Mucosa of rectum (tissue), 2 donors: ENCODE data around the gene RETREG3.
"Not testable (repeated sequence)": the region's sequence is repeated elsewhere in the genome, so short reads cannot be mapped to it uniquely, and the experiment has no call there.

Experiments used
- H3K27ac ChIP-seq, 2 donors: one replicate each; pipeline ENCODE4 v1.7.0; 2013; ENCODE audit warnings: inconsistent platforms in 2 of 2, low read depth in 2 of 2, low read length in 2 of 2
- H3K27me3 ChIP-seq, 2 donors: one replicate each; pipeline ENCODE4 v1.7.0; 2013; ENCODE audit warnings: low read length in 2 of 2; ENCODE audit not compliant: control insufficient read depth in 2 of 2, insufficient read depth in 2 of 2
- H3K36me3 ChIP-seq, 2 donors: one replicate each; pipeline ENCODE4 v1.7.0; 2013; ENCODE audit warnings: low read length in 2 of 2; ENCODE audit not compliant: control insufficient read depth in 2 of 2, insufficient read depth in 2 of 2
- H3K4me1 ChIP-seq, 2 donors: one replicate each; pipeline ENCODE4 v1.7.0; 2013; ENCODE audit warnings: low read length in 2 of 2, mild to moderate bottlenecking in 1 of 2; ENCODE audit not compliant: control insufficient read depth in 2 of 2, insufficient read depth in 2 of 2
- H3K4me3 ChIP-seq, 2 donors: one replicate each; pipeline ENCODE4 v1.7.0; 2013; ENCODE audit warnings: low read length in 2 of 2
- H3K9ac ChIP-seq, 2 donors: one replicate each; pipeline ENCODE4 v1.7.0; 2013; ENCODE audit warnings: low read length in 2 of 2, low read depth in 1 of 2, mild to moderate bottlenecking in 1 of 2
- H3K9me3 ChIP-seq, 2 donors: one replicate each; pipeline ENCODE4 v1.7.0; 2013; ENCODE audit warnings: low read length in 2 of 2; ENCODE audit not compliant: control insufficient read depth in 2 of 2
- donor health status: healthy.
- donor health status: Normal muscosa, but diverticular disease.

The RETREG3 gene

GRCh38 chr17:42563543-42563942 is 45.6 kb downstream of the RETREG3 start:
- Histone ChIP-seq H3K4me3 (peak overlapping the region; percentile 69 to 97), H3K9me3 (no peaks in the 10 kb centered on the region), H3K9ac (peak overlapping the region in 1 of 2 donors; percentile 72), H3K36me3 (peaks cover 24 to 30% of the 10 kb centered on the region in 2 donors), H3K27me3 (no peaks in the 10 kb centered on the region), H3K27ac (no peak overlapping the region), H3K4me1 (peaks cover 38 to 50% of the 10 kb centered on the region in 2 donors)

GRCh38 chr17:42563143-42563509 is 46.0 kb downstream of the RETREG3 start:
- Histone ChIP-seq H3K36me3 (peaks cover 22 to 27% of the 10 kb centered on the region in 2 donors), H3K9ac (peak overlapping the region; percentile 72 to 92), H3K4me1 (peaks cover 35 to 46% of the 10 kb centered on the region in 2 donors), H3K27me3 (no peaks in the 10 kb centered on the region), H3K27ac (peak overlapping the region in 1 of 2 donors; percentile 79), H3K9me3 (no peaks in the 10 kb centered on the region), H3K4me3 (peak overlapping the region; percentile 69 to 97)

GRCh38 chr17:42562388-42563142 is 46.6 kb downstream of the RETREG3 start:
- Histone ChIP-seq H3K4me3 (peak overlapping the region; percentile 69 to 97), H3K9me3 (no peaks in the 10 kb centered on the region), H3K9ac (peak overlapping the region; percentile 72 to 92), H3K4me1 (peaks cover 31 to 43% of the 10 kb centered on the region in 2 donors), H3K27ac (peak overlapping the region; percentile 79 to 80), H3K27me3 (no peaks in the 10 kb centered on the region), H3K36me3 (peaks cover 22 to 27% of the 10 kb centered on the region in 2 donors)

- H3K4me3 ChIP-seq = peak within 1 kb of the TSS; percentile 69 to 97
- H3K27me3 ChIP-seq = no peaks in the 10 kb centered on the region
- peak within 1 kb of the TSS; percentile 72 to 92 for H3K9ac ChIP-seq
- peak within 1 kb of the TSS; percentile 79 to 80 for H3K27ac ChIP-seq
- no peaks in the 10 kb centered on the region for H3K9me3 ChIP-seq
- peaks cover 22 to 27% of the 10 kb centered on the region in 2 donors for H3K36me3 ChIP-seq
- peaks cover 31 to 41% of the 10 kb centered on the region in 2 donors for H3K4me1 ChIP-seq
These were observed 47.2 kb downstream of the RETREG3 start, which contains the start of gene COASY for GRCh38 chr17:42561897-42562387. Gene COASY, plus strand, starts transcription at chr17:42562148. Its CDS starts 475 bp downstream, at chr17:42562623.

- H3K4me1 ChIP-seq = peaks cover 26 to 36% of the 10 kb centered on the region in 2 donors
- H3K4me3 ChIP-seq = no peak overlapping the region
- peaks cover 13 to 17% of the 10 kb centered on the region in 2 donors for H3K36me3 ChIP-seq
- H3K9ac ChIP-seq = no peak overlapping the region
- no peaks in the 10 kb centered on the region for H3K9me3 ChIP-seq
- H3K27ac ChIP-seq = no peak overlapping the region
- no peaks in the 10 kb centered on the region for H3K27me3 ChIP-seq
These were observed 48.9 kb downstream of the RETREG3 start for GRCh38 chr17:42560246-42560645.

GRCh38 chr17:42559075-42559474 is 50.1 kb downstream of the RETREG3 start:
- Histone ChIP-seq H3K4me1 (peaks cover 26 to 37% of the 10 kb centered on the region in 2 donors), H3K27ac (peak overlapping the region; percentile 38 to 42), H3K4me3 (no peak overlapping the region)

GRCh38 chr17:42555961-42556617 is 53.1 kb downstream of the RETREG3 start:
- not testable (repeated sequence) for H3K9ac ChIP-seq, H3K36me3 ChIP-seq, H3K4me3 ChIP-seq, H3K27ac ChIP-seq, H3K9me3 ChIP-seq, H3K27me3 ChIP-seq
- peaks cover 9 to 19% of the 10 kb centered on the region in 2 donors for H3K4me1 ChIP-seq

More at GRCh38 chr17:42559075-42559474, 50.1 kb downstream of the RETREG3 start:
- no peaks in the 10 kb centered on the region for H3K9me3 ChIP-seq
- H3K9ac ChIP-seq = peak overlapping the region in 1 of 2 donors; percentile 33
- H3K27me3 ChIP-seq = no peaks in the 10 kb centered on the region
- peaks cover under 1 to 5% of the 10 kb centered on the region in 2 donors for H3K36me3 ChIP-seq

- no peaks in the 10 kb centered on the region for H3K27me3 ChIP-seq
- H3K4me1 ChIP-seq = peaks cover 9 to 19% of the 10 kb centered on the region in 2 donors
- peak overlapping the region; percentile 94 to 95 for H3K9ac ChIP-seq
- peak overlapping the region; percentile 85 to 89 for H3K27ac ChIP-seq
- H3K4me3 ChIP-seq = peak overlapping the region; percentile 74 to 88
- H3K36me3 ChIP-seq = no peaks in the 10 kb centered on the region
- H3K9me3 ChIP-seq = no peaks in the 10 kb centered on the region
These were observed 54.0 kb downstream of the RETREG3 start for GRCh38 chr17:42555122-42555622.

GRCh38 chr17:42554250-42555121 is 54.7 kb downstream of the RETREG3 start:
- H3K27ac ChIP-seq = peak overlapping the region; percentile 85 to 89
- H3K9ac ChIP-seq = peak overlapping the region; percentile 94 to 95
- no peaks in the 10 kb centered on the region for H3K36me3 ChIP-seq
- H3K4me3 ChIP-seq = peak overlapping the region; percentile 74 to 88
- H3K4me1 ChIP-seq = peaks cover 7 to 17% of the 10 kb centered on the region in 2 donors
- H3K9me3 ChIP-seq = no peaks in the 10 kb centered on the region
- no peaks in the 10 kb centered on the region for H3K27me3 ChIP-seq
